Fibroblast of villous mesenchyme (primary cell): ENCODE results near the gene PPP2R2C. TPM values are rescaled to one million over a fixed set of nuclear protein-coding genes. Genes with fewer than 3 reads are reported as not detected.

ENCODE experiments used
- DNase-seq: peaks from one replicate; pipeline ENCODE4 v3.0.0-alpha.2; 2010; ENCODE audit warnings: low read depth
- H3K4me3 ChIP-seq: 2 replicates; pipeline ENCODE4 v1.5.1; 2011; ENCODE audit warnings: low read depth, mild to moderate bottlenecking, low read length
- total RNA-seq: library from RNA; depleted of rRNA; stranded (reverse); fragments of >200 nt; gene quantifications from 2 replicates; pipeline ENCODE4 v1.2.3, GENCODE V29; 2012
- TF ChIP-seq, protein P1 (sequence below): IDR thresholded peaks from 2 replicates; pipeline ENCODE4 v1.5.1; 2012; ENCODE audit warnings: low read depth, mild to moderate bottlenecking, low read length; ENCODE audit not compliant: insufficient read depth

Gene PPP2R2C
- total RNA-seq, 1 donor: not detected

DNA sequence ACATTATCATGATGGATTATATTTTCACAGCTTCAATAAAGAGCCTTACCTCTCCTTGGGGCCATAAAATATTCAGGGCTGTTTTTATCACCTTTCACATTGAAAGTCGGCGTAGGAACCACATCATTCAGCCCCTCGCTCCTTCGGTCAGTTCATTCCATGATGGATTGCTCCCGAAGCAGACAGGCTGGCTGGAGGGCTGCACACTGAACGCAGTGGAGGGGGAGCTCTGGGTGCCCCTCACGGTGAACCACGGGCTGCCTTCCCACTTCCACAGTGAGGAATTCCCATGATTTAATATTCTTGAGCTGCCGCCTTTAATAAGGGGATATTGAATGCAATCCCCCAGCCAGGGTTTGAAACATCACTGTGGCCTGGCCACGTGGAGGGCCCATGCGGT, 16.0 kb downstream of the PPP2R2C start:
- no peak overlapping the region for H3K4me3 ChIP-seq
- TF ChIP-seq, protein P1, sequence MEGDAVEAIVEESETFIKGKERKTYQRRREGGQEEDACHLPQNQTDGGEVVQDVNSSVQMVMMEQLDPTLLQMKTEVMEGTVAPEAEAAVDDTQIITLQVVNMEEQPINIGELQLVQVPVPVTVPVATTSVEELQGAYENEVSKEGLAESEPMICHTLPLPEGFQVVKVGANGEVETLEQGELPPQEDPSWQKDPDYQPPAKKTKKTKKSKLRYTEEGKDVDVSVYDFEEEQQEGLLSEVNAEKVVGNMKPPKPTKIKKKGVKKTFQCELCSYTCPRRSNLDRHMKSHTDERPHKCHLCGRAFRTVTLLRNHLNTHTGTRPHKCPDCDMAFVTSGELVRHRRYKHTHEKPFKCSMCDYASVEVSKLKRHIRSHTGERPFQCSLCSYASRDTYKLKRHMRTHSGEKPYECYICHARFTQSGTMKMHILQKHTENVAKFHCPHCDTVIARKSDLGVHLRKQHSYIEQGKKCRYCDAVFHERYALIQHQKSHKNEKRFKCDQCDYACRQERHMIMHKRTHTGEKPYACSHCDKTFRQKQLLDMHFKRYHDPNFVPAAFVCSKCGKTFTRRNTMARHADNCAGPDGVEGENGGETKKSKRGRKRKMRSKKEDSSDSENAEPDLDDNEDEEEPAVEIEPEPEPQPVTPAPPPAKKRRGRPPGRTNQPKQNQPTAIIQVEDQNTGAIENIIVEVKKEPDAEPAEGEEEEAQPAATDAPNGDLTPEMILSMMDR: no peak
- DNase-seq: no peak

DNA sequence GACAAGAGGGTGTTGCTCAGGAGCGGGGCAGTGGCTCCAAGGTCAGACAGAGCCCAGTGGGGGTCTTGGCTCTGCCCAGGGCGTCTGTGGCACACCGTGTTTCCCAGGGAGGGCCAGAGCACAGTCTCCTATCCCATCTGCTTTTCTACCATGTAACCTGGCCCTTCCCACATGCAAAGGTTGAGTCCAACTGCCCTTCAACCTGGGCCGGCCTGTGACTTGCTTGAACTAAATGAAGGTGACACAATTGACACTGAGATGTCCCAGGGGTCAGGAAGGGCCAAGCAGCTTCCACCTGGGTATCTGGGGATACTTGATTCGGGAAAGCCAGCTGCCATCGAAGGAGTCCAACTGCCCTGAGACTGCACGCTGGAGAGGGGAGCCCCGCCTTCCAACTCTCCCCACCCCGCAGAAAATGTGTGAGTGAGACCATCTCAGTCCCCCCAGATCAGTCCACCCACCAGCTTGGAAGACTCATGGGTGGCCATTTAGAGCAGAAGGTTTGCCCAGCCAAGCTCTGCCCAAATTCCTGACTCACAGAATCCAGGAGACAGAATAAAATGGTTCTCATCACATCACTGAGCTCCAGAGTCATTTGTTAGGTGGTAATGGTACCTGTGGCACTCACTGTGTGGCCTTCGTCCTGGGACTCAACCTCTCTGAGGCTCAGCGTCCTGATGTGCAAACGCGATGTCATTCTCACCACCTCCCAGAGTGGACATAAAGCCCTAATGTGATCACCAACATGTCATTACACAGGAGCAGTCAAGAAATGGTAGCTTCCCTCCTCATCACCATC, 18.1 kb downstream of the PPP2R2C start:
- no peak overlapping the region for H3K4me3 ChIP-seq
- no peak for DNase-seq
- TF ChIP-seq, protein P1: no peak

DNA sequence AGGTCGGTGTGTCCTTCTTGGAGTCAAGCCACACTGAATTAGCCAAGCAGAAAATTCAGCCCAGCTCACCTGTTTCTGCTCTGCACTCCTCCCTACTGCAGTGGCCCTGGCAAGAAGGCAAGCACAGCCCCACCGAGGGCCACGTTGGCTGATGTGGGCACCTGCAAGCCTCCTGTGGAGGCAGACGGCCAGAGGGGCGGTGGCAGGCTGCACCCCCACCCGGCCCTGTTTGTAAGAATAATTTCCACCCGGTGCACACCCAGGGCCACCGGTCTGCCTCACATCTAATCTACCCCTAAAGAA, 18.8 kb downstream of the PPP2R2C start:
- no peak for DNase-seq
- H3K4me3 ChIP-seq: no peak overlapping the region
- TF ChIP-seq, protein P1: no peak

DNA sequence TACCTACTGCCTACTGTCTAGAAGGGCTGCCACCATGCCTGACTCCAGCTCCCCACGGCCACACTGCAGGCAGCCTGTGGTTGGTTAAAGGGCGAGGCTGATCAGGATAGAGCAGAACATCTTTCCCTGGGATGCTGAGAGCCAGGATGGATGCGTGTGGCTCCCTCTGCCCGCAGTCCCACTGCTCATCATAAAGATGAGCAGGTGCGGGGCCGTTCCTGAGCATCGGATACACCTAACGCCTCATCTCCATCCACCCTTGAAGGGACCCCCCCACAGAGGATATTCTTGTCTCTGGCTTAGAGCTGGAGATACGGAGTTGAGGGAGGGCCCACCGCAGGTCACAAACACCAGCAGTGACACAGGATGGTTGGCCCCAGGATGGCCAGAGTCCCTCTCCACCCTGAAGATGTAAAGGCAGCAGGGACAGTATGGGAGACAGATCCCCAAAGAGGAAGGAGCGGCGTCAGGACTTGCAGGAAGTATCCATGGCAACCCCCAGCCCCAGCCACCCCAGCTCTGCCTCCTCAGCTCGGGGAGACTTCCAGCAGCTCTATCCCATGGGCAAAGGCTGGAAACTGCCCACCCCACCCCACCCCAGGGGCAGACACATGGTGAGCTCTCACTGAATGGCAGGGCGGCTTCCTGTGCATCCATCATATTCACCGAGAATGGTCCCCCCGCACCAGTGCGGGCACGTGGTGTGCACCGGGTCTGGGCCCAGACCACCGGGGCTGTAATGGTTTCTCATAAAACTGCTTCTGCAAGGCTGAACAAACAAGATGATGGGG, 19.3 kb downstream of the PPP2R2C start:
- TF ChIP-seq, protein P1: no peak
- no peak for DNase-seq
- no peak overlapping the region for H3K4me3 ChIP-seq

DNA sequence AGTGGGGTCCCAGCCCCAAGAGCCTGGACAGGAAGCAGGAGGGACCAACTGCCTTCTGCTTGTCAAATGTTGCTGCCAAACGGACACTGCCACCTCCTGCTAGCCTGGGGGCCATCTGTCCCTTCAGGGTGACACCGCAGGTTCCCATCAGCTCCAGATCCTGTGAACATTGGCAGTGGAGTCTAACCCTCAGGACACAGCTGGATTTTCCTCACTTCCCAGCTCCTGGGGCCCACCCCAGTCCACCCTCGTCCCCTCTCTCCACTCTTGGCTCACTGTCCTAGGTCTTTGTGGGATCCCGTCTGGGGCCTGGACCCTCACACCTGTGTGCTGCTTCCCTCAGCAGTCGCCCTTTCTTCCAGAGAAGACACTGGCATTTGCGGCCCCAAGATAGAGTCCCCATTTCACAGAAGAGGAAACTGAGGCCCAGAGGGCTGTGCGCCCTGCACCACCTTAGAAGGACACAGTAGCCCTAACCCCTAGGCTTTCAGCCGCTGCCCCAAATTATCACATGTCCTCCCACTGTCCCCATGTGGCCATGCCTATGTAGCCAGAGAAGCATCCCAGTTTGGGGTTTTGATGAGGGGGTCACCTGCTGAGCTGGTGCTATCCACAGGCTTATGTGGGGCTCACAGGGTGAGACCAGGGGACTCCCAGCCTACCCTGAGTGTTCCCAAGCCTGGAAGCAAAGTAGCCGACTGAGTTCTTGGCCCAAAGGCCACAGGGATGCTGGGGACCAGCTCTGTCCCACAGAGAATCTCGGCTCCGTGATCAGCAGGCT, 20.1 kb downstream of the PPP2R2C start:
- no peak for DNase-seq
- no peak overlapping the region for H3K4me3 ChIP-seq
- TF ChIP-seq, protein P1: no peak

DNA sequence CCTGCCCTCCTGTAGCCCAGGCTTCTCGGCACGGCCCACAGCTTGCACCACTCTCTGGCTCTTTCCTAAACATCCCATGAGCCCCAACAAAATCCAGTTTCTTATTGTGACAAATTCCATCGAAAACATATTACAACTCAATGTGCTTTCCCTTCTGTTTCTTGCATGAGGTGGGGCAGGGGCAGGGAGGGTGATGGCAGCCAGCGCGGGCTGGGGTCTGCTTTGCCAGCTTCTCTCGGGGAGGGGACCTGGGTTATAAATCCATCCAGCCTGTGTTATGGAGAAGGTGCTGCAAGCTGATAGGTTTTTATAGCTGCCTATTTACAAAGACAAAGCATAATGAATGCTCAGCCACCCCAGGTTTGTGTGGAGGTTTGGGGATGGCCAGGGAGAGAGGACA, 21.1 kb downstream of the PPP2R2C start:
- DNase-seq: no peak
- TF ChIP-seq, protein P1: no peak

More for the DNA sequence above, 21.1 kb downstream of the PPP2R2C start:
- H3K4me3 ChIP-seq: no peak overlapping the region
